MM.1S (cell line): ENCODE data around the gene RAVER2.

Experiments used
- CTCF ChIP-seq: fragments of 300-600 bp; sonication (generic); IDR thresholded peaks from 2 replicates; pipeline ENCODE4 v1.5.1; 2016; ENCODE audit warnings: antibody characterized with exemption, low read length, mixed read lengths
- EZH2phosphoT487 ChIP-seq: fragments of 300-600 bp; sonication (generic); IDR thresholded peaks from 2 replicates; pipeline ENCODE4 v1.6.1; 2018; ENCODE audit warnings: antibody characterized with exemption, low read length

DNA sequence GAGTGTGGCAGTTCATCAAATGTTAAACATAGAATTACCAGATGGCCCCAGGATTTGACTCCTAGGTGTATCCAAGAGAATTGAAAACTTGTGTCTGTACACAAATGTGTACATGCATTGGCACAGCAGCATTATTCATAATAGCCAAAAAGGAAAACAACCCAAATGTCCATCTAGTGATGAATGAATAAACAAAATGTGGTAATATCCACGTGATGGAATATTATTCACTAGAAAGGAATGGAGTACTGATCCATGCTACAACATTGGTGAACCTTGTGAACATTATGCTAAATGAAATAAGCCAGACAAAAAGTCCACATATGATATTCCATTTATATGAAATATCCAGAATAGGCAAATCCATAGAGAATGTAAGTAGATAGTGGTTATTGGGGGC, 77.7 kb downstream of the RAVER2 start:
- TF ChIP-seq EZH2phosphoT487 (no peak), CTCF (no peak)
